K562 (cell line): ENCODE results near the gene RSPH1. TPM values are rescaled to one million over a fixed set of nuclear protein-coding genes. Genes with fewer than 3 reads are reported as not detected.

ENCODE experiments used
- CHD2 ChIP-seq: IDR thresholded peaks from 2 replicates; pipeline ENCODE4 v1.6.1; 2011; ENCODE audit warnings: low read depth, low read length
- COPS2 ChIP-seq: fragments of 450-650 bp; conservative IDR thresholded peaks from 2 replicates; pipeline ENCODE4 v1.6.1; 2016; ENCODE audit warnings: mild to moderate bottlenecking, moderate library complexity
- FOXA3 ChIP-seq, 2 experiments: fragments of 450-650 bp in 1 of 2; sonication (generic) in 1 of 2; formaldehyde crosslinking; IDR thresholded peaks in 1 of 2; conservative IDR thresholded peaks in 1 of 2; 2 replicates each; pipeline versions ENCODE4 v1.4.0 to v1.8.0; 2020 to 2022; ENCODE audit warnings: mild to moderate bottlenecking in 2 of 2, missing genetic modification reagents in 1 of 2
- KDM2B ChIP-seq: fragments of 250-450 bp; sonication (Bioruptor Pico); IDR thresholded peaks from 2 replicates; pipeline ENCODE4 v1.8.0; 2021; ENCODE audit warnings: mild to moderate bottlenecking, moderate library complexity
- MAZ ChIP-seq, 2 experiments: fragments of 450-650 bp in 1 of 2; sonication (generic) in 1 of 2; formaldehyde crosslinking; IDR thresholded peaks in 1 of 2; conservative IDR thresholded peaks in 1 of 2; 2 replicates each; pipeline versions ENCODE4 v1.4.0 to v1.5.0; 2020; ENCODE audit warnings: mild to moderate bottlenecking in 1 of 2, missing genetic modification reagents in 1 of 2
- RAD21 ChIP-seq, 2 experiments: fragments of 250-450 bp in 1 of 2; fragments of 450-650 bp in 1 of 2; sonication (Bioruptor Pico) in 1 of 2; formaldehyde crosslinking in 1 of 2; IDR thresholded peaks in 1 of 2; conservative IDR thresholded peaks in 1 of 2; 2 replicates each; pipeline versions ENCODE4 v1.4.0 to v1.8.0; 2020 to 2022; ENCODE audit warnings: mild to moderate bottlenecking in 2 of 2, moderate library complexity in 1 of 2
- TCF7L2 ChIP-seq: fragments of 150-350 bp; IDR thresholded peaks from 2 replicates; pipeline ENCODE4 v1.6.1; 2016; ENCODE audit warnings: low read depth, mild to moderate bottlenecking, low read length, moderate library complexity
- polyA plus RNA-seq, 8 experiments: library from polyadenylated mRNA; depleted of rRNA in 4 of 8; stranded (reverse) in 5 of 8; unstranded in 3 of 8; fragments of >200 nt; fragmentation: Nextera tagmentation in 2 of 8; fragmentation: Illumina TruSeq in 1 of 8; extraction: Ambion mirVana in 2 of 8; extraction: Trizol in 1 of 8; gene quantifications; 2 replicates each; pipeline versions ENCODE4 v1.2.1 to v1.2.3, GENCODE V29; 2011 to 2014; ENCODE audit warnings: inconsistent platforms in 1 of 8, missing spikeins in 1 of 8
- total RNA-seq, 7 experiments: library from RNA; depleted of rRNA in 6 of 7; stranded (reverse); fragments of >200 nt in 6 of 7; fragmentation: Illumina TruSeq in 2 of 7; extraction: Trizol in 2 of 7; gene quantifications; 2 replicates each; pipeline versions ENCODE4 v1.2.1 to v1.2.3, GENCODE V29; 2011 to 2021; ENCODE audit warnings: low replicate concordance in 1 of 7
- TF ChIP-seq, protein P1 (sequence below): fragments of 450-650 bp; IDR thresholded peaks from 2 replicates; pipeline ENCODE4 v1.6.1; 2016; ENCODE audit warnings: mild to moderate bottlenecking, moderate library complexity

Gene RSPH1
- total and polyA plus RNA-seq, 9 of the 15 experiments (the other 6 are each of a cell fraction or from before 2014, with no cell fraction given): 0.17 TPM; not detected in 8

DNA sequence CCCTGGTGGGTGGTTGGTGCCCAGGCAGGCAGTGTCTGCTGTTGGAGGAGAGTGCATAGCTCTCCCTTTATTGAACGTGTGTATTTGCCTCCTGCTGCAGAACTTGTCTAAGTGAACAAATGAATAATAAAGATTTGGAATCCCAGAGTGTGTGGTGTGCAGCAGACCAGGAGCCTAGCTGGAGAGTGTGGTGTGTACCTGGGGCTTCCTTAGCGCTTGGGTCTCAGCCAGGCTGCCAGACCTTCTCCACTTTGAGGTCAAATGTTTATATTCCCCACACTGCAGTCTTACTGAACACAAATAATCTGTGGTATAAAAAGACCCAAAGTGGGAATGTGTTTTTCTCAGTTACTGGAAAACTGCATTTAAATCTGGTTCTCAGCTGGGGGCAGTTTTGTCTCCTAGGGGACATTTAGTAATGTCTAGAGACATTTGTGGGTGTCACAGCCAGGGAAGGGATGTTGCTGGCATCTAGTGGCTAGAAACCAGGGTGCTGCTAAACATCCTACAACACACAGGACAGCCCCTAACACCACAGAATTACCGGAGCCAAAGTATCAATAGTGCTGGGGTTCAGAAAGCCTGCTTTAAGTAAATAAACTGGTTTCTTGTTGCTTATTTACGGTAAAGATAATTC is 41.2 kb upstream of the RSPH1 start (continued):
- TF ChIP-seq, protein P1, sequence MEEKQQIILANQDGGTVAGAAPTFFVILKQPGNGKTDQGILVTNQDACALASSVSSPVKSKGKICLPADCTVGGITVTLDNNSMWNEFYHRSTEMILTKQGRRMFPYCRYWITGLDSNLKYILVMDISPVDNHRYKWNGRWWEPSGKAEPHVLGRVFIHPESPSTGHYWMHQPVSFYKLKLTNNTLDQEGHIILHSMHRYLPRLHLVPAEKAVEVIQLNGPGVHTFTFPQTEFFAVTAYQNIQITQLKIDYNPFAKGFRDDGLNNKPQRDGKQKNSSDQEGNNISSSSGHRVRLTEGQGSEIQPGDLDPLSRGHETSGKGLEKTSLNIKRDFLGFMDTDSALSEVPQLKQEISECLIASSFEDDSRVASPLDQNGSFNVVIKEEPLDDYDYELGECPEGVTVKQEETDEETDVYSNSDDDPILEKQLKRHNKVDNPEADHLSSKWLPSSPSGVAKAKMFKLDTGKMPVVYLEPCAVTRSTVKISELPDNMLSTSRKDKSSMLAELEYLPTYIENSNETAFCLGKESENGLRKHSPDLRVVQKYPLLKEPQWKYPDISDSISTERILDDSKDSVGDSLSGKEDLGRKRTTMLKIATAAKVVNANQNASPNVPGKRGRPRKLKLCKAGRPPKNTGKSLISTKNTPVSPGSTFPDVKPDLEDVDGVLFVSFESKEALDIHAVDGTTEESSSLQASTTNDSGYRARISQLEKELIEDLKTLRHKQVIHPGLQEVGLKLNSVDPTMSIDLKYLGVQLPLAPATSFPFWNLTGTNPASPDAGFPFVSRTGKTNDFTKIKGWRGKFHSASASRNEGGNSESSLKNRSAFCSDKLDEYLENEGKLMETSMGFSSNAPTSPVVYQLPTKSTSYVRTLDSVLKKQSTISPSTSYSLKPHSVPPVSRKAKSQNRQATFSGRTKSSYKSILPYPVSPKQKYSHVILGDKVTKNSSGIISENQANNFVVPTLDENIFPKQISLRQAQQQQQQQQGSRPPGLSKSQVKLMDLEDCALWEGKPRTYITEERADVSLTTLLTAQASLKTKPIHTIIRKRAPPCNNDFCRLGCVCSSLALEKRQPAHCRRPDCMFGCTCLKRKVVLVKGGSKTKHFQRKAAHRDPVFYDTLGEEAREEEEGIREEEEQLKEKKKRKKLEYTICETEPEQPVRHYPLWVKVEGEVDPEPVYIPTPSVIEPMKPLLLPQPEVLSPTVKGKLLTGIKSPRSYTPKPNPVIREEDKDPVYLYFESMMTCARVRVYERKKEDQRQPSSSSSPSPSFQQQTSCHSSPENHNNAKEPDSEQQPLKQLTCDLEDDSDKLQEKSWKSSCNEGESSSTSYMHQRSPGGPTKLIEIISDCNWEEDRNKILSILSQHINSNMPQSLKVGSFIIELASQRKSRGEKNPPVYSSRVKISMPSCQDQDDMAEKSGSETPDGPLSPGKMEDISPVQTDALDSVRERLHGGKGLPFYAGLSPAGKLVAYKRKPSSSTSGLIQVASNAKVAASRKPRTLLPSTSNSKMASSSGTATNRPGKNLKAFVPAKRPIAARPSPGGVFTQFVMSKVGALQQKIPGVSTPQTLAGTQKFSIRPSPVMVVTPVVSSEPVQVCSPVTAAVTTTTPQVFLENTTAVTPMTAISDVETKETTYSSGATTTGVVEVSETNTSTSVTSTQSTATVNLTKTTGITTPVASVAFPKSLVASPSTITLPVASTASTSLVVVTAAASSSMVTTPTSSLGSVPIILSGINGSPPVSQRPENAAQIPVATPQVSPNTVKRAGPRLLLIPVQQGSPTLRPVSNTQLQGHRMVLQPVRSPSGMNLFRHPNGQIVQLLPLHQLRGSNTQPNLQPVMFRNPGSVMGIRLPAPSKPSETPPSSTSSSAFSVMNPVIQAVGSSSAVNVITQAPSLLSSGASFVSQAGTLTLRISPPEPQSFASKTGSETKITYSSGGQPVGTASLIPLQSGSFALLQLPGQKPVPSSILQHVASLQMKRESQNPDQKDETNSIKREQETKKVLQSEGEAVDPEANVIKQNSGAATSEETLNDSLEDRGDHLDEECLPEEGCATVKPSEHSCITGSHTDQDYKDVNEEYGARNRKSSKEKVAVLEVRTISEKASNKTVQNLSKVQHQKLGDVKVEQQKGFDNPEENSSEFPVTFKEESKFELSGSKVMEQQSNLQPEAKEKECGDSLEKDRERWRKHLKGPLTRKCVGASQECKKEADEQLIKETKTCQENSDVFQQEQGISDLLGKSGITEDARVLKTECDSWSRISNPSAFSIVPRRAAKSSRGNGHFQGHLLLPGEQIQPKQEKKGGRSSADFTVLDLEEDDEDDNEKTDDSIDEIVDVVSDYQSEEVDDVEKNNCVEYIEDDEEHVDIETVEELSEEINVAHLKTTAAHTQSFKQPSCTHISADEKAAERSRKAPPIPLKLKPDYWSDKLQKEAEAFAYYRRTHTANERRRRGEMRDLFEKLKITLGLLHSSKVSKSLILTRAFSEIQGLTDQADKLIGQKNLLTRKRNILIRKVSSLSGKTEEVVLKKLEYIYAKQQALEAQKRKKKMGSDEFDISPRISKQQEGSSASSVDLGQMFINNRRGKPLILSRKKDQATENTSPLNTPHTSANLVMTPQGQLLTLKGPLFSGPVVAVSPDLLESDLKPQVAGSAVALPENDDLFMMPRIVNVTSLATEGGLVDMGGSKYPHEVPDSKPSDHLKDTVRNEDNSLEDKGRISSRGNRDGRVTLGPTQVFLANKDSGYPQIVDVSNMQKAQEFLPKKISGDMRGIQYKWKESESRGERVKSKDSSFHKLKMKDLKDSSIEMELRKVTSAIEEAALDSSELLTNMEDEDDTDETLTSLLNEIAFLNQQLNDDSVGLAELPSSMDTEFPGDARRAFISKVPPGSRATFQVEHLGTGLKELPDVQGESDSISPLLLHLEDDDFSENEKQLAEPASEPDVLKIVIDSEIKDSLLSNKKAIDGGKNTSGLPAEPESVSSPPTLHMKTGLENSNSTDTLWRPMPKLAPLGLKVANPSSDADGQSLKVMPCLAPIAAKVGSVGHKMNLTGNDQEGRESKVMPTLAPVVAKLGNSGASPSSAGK: no peak
- TF ChIP-seq CHD2 (no peak), MAZ (CRISPR knock-in tag; conservative IDR thresholded peaks at IDR 0.05 in 1 of 2, IDR thresholded peaks at IDR 0.05 in 1 of 2) (0 out of 4 replicates have a peak, but pooled peaks of 1 of the 2 experiments have one; percentile 15), TCF7L2 (no peak), KDM2B (no peak), RAD21 (CRISPR knock-in tag; conservative IDR thresholded peaks at IDR 0.05 in 1 of 2, IDR thresholded peaks at IDR 0.05 in 1 of 2) (peak; percentile 68 to 76), COPS2 (no peak), FOXA3 (CRISPR knock-in tag; conservative IDR thresholded peaks at IDR 0.05 in 1 of 2, IDR thresholded peaks at IDR 0.05 in 1 of 2) (no peak)
